Daoy (cell line): ENCODE data around the gene HSD17B4. TPM values are rescaled to one million over a fixed set of nuclear protein-coding genes. Genes with fewer than 3 reads are reported as not detected.
"Not testable (repeated sequence)": the region's sequence is repeated elsewhere in the genome, so short reads cannot be mapped to it uniquely, and the experiment has no call there.

Experiments
- DNase-seq: peaks from one replicate; pipeline ENCODE4 v3.0.0-alpha.2; 2015; ENCODE audit warnings: low read depth
- total RNA-seq: library from RNA; depleted of rRNA; stranded (reverse); fragments of >200 nt; shearing (Covaris generic); gene quantifications from 2 replicates; pipeline ENCODE4 v1.2.3, GENCODE V29; 2014

Gene HSD17B4
- total RNA-seq, 1 experiment from 2014 or later = 193 TPM

DNA sequence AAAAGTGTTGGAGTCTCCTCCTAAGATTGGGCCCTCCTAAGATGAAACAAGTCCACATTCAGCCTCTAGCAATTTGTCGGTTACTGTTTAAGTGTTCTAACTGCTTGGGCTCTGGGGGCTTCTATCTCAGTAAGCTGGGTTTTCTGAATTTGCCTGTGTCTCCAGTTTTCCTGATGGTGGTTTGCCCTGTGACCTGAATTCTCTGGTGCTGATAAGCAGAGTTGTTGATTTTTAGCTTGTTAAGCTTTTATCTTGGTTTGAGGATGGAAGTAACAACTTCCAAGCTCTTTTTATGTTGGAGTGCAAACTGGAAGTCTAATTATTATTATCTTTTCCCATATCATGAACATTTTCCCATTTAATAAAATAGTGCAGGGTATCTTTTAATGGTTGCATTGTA is 30.9 kb downstream of the HSD17B4 start:
- DNase-seq = no peak

DNA sequence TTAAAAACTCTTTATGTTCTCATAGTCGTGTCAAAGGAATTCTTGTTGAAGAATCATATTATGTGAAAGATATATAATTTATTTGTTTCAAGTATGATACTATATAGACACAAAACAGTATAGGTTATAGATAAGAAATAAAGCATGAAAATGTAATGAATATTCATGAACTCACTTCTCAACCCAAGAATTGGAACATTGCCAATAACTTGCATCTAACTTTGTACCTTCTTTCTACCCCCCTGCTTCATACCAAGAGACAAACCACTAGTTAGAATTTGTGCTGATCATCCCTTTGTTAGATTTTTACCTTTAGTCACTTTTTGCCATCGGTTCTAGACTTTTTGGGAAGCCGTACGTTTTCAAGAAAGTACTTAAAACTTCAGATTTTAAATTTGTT is 32.6 kb downstream of the HSD17B4 start:
- no peak for DNase-seq

DNA sequence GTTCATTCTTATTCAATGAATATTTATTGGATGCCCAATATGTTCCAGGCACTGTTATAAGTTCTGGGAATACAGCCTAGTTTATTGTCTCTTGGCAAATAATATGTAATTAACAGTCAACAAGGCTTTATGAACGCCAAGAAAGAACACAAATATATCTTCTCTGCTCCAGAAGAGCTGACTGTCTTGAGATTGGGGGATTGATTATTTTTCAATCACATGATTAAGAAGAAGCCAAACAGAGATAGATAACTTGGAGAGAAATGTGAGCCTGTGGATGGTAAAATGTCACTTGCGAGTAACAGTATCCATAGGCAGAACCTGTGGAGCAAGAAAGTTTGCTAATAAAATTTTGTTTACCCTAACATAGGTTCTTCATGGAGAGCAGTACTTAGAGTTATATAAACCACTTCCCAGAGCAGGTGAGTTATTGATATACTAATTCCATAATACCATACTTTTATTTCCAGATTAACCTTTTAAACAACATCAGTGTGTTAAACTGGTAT is 49.4 kb downstream of the HSD17B4 start:
- no peak for DNase-seq

DNA sequence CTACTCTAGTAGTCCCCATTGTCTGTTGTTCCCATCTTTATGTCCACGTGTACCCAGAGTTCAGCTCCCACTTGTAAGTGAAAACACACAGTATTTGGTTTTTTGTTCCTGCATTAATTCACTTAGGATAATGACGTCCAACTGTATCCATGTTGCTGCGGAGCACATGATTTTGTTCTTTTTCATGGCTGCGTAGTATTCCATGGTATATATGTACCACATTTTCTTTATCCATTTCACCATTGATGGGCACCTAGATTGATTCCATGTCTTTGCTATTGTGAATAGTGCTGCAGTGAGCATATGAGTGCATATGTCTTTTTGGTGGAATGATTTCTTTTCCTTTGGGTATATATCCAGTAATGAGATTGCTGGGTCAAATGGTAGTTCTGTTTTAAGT is 51.6 kb downstream of the HSD17B4 start:
- DNase-seq = not testable (repeated sequence)

DNA sequence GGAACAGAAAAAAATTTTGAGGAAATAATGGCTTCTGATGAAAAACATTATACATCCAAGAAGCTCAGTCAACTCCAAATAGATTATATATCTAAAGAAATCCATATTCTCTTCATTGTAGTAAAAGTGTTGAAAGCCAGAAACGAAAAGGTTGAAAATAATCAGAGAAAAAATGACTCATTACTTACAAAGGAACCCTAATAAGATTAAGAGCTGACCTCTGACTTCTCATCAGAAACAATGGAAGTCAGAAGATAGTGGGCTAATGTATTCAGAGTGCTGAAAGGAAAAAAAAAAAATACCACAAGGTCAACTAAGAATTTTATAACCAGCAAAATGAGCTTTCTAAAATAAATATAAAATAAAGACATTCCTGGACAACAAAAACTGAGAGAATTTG is 60.0 kb downstream of the HSD17B4 start:
- no peak for DNase-seq

DNA sequence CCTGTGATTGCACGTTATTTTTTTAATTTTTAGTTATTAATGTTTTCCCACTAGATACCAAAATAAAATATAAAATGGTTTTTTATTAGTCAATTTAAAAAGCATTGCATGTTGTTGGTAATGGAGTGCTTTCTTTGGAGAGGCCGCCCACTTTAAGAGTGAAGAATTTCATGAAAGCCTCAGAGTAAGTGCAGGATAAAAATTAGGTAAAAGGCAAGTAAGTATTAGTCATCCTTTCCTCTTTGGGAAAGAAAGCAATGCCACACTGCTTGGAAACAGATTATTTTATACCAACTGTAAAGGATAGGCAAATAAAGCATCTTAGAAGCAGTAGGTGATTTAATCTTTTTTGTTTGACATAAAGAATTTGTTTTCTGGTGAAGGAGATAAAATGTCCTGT is 62.9 kb downstream of the HSD17B4 start:
- DNase-seq = peak; percentile 9

DNA sequence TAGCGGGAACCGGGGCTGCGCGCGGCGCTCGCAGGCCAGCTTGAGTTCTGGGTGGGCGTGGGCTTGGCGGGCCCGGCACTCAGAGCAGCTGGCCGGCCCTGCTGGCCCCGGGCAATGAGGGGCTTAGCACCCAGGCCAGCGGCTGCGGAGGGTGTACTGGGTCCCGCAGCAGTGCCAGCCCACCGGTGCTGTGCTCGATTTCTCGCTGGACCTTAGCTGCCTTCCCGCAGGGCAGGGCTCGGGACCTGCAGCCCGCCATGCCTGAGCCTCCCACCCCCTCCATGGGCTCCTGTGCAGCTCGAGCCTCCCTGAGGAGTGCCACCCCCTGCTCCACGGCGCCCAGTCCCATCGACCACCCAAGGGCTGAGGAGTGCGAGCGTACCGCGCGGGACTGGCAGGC is 64.8 kb downstream of the HSD17B4 start:
- DNase-seq = not testable (repeated sequence)

DNA sequence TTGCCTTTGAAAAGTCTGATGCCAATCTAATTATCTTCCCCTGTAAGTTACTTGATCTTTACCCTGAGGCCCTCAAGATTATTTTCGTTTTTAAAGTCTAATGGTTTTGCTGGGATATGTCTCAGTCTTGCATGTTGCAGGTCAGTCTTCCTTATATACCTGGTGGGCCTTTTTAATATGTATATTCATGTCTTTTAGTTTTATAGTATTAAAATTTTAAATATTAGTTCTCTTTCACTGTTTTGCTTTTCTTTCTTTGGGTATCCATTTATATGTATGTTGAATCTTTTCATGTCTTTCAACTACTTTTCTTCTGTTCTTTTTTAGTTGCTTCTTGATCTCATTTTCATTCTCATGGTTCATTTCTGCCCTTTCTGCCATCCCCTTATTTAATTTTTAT is 68.9 kb downstream of the HSD17B4 start:
- no peak for DNase-seq

DNA sequence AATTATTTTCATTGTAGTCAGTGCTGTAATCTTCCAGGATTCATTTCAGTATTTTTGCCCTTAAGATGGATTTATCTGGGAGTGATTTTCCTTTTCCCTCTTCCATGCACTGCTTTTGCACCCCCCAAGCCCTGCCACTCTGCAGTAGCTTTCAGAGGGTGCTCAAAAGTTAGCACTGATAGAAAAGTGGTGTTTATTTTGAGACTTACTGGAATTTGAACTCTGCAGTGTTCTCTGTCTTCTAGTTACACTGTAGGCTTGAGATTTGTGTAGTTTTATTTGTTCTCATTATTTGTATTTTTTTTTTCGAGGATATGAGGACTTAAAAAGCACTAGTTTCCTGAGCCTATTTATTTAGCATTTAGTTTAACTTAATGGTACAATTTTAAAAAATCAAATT is 70.5 kb downstream of the HSD17B4 start:
- DNase-seq = no peak

DNA sequence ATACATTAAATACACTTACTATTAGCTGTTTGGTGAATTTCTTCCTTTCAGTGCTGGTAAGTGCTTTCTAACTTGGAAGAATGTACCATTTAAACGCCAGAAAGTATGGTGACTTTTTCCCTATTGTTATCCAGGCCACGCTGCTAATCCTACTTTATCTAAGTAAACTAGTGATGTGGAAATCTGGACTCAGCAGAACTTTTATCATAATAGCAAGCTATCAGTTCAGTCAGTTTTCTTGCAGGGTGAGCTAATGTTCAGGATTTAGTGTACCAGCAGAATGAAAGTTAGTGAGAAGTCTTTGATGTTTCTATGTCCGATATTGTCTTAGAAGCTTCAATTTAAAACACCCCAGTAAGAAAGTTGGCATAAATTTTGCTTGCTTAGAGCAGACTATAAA is 72.2 kb downstream of the HSD17B4 start:
- DNase-seq = no peak

DNA sequence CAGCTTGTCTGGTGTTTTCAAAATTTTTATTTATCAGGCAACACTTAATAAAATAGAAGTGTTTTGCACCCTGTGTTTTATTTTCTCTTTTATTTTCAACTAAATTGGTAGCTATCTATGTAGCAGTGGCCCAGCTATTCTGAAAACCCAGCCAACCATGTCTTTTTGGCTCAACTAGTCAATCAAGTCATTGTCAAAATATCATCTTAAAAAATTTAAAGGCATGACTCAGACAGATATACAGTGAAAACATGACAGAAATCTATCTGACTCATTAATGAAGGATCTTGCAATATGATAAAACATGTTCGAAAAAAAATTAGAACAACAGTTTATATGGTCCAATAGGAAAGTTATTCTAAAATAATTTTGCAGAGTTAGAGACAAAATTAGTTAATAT is 75.1 kb downstream of the HSD17B4 start:
- DNase-seq = no peak

DNA sequence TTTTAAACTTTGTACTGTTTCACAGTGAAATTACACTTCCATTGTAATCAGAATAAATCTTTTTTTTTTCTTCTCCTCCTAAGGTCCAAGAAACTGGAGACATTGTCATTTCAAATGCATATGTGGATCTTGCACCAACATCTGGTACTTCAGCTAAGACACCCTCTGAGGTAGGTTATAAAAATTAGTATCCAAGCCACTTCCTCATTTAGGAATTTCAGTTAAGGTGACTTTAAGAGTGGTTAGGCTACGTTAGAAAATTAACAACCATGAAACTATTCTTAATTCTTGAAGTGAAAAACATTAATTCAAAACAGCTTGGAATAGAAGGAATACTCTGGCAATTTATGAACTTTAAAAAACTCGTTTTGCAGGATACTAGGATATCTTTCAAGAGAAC is 77.5 kb downstream of the HSD17B4 start:
- no peak for DNase-seq

DNA sequence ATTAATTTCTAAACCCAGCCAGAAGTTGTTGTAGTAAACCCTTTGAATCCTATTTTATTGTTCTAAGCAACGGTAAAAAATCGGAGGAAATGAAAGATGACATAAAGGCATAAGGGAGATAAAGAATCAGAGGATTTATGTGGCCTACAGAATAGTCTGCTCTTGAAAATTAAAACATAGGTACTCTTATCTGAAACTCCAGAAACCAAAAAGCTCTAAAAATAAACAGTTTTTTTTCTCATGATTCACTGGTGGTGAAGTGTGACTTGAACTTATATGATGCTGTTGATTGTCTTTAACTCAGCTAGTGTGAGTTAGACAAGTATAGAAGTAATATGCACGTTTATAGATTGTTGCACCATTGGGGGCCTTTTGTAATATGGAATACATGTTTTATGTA is 80.3 kb downstream of the HSD17B4 start:
- DNase-seq = no peak

DNA sequence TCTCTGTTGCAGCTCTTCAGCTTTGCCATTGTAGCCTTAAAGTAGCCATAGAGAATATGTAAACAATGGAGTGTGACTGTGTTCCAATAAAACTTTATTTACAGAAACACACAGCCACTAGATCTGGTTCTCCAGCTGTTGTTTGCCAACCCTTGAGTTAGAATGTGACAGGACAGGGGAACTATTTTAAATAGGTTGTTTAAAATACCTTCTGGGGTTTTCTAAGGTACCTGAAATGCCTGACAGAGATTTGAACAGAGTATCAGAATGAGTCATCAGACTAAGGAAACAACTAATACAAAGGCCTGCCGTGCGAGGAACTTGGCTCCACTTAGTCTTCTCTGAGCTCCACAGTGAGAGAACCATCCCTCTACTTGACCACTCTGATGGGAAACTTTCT is 85.4 kb downstream of the HSD17B4 start:
- DNase-seq = peak; percentile 44

DNA sequence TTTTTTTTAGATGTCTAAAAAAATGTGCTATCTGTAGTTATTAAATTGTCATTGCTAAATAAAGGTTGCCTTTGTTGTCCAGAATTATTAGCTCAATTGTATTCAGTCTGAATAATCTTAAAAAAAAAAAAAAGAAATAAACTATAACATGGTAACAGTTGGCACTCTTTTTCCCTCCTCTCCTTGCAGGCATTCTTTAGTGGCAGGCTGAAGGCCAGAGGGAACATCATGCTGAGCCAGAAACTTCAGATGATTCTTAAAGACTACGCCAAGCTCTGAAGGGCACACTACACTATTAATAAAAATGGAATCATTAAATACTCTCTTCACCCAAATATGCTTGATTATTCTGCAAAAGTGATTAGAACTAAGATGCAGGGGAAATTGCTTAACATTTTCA is 89.4 kb downstream of the HSD17B4 start:
- no peak for DNase-seq

DNA sequence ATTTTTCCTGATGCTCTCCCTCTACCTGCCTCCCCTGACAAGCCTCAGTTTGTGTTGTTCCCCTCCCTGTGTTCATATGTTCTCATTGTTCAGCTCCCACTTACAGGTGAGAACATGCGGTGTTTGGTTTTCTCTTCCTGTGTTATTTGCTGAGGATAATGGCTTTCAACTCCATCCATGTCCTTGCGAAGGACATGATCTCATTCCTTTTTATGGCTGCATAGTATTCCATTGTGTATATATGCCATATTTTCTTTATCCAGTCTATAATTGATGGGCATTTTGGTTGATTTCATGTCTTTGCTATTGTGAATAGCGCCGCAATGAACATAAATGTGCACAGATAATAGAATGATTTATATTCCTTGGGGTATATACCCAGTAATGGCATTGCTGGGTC is 99.5 kb downstream of the HSD17B4 start:
- DNase-seq = no peak

DNA sequence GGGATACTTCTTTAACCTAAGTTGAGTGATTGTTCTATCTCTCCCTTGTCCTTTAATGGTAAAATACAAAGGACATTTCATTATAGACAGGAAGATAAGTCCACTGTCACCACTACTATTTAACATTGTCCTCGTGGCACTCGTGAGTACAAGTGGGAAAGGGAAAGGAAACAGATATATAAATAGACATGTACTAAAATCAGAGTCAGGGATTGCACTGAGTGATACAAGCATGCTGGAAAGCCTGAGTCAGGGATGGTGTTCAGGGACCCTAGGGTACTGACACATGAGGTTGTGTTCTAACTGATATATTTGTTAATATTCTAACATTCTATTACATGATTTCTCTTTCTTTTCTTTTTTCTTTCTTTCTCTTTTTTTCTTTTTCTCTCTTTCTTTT is 102.3 kb downstream of the HSD17B4 start:
- no peak for DNase-seq

DNA sequence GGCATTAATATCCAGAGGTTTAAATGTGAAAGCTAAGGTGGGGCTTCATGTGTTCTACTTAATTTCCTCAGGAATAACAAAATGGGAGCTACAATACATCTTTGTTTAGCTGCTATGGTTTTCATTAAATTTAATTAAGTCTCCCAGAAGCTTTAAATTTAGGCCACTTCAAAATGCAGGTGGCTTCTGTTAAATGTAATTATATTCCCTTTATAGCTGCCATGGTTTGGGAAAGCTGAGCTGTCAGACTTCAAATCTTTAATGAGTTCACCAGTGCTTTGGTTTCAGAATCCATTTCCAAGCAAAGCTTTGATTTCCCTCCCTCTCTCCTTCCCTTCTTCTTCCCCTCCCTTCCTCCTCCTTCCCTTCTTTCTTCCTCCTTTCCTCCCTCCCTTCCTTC is 118.6 kb downstream of the HSD17B4 start:
- no peak for DNase-seq

DNA sequence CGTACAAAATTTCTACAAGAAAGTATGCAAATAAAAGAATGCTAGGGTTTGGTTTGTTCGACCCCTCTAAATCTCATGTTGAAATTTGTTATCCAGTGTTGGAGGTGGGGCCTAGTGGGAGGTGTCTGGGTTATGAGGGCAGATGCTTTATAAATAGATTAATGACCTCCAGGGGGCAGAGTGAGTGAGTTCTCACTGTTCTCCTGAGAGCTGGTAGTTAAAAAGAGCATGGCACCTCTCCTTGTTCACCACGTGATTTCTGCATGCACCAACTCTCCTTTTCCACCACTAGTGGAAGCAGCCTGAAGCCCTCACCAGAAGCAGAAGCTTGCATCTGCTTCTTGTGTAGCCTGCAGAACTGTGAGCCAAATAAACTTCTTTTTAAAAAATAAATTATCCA is 126.6 kb downstream of the HSD17B4 start:
- peak; percentile 49 for DNase-seq

DNA sequence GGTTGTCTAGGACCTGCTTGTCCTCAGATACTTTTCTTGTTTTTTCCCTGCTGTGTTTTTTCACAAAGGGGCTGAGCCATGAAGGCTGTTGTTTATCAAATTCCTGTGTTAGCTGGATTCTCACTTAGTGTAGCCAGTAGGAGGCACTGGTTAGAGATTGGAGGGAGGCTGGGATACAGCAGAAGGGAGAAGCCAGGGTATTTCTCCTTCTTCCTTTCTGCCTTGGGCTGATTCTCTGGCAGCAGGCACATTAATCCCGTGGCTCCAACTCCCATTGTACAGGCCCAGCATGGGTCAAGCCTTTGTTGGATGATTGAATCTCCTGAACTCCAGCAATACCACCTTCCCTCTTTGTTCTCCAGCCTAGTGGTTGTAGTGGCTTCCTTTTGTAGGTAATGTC is 130.7 kb downstream of the HSD17B4 start:
- DNase-seq = no peak

DNA sequence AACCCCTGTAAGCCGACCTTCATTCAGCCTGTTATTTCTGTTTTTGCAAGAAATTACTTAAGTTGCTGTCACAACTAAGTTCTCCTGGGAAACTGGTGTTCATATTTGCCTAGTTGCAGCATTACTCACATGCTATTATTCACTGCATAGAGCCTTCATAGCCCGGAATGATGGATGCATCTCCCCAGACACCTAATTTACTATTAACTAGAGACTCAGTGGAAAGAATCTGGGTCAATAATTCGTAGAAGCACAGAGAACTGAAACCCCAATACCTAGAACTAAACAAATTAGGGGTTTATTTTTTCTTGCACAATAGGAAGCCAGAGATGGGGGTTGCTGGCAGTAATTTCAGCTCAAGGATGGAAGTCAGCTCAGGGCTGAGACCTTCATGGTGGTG is 131.4 kb downstream of the HSD17B4 start:
- DNase-seq = no peak
